ENCODE measurements around the gene GBA3. TPM values are rescaled to one million over a fixed set of nuclear protein-coding genes. Genes with fewer than 3 reads are reported as not detected.

Gene GBA3
- total RNA-seq, 4 donors from 2014 or later, result 0.33 to 0.89 (median 0.77) TPM

DNA sequence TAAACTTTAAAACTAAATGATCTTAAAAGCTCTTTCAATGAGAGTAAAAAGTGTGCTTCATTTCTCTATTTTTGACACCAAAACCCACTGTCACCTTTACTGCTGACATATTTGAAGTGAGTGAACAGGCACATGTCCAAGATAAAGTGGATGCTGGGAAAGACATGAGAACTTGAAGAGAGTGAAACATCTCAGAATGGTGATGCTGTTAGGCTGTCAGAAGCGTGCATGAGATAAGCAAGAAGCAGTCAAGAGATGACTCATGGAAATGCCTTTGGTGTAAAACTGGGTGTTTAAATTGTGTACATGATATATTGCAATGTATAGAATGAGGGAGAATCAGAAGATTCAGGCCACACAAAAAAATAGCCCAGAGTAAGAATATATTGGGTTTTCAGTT is 21.8 kb upstream of the GBA3 start:
- no peak overlapping the region for H3K4me3 ChIP-seq (replicated peaks in 1 of 3)
- H3K9me3 ChIP-seq, result no peaks in the 10 kb centered on the region
- intact Hi-C loops (cut with DNase I), result no loop called here
- no peak overlapping the region for H3K27ac ChIP-seq
- H3K36me3 ChIP-seq, result no peaks in the 10 kb centered on the region
- no peak for DNase-seq
- no peaks in the 10 kb centered on the region for H3K27me3 ChIP-seq
- H3K4me1 ChIP-seq, result peaks cover 7 to 8% of the 10 kb centered on the region in 2 donors
- no peak for TF ChIP-seq POLR2A (IDR thresholded peaks at IDR 0.05)
- TF ChIP-seq, protein P1, sequence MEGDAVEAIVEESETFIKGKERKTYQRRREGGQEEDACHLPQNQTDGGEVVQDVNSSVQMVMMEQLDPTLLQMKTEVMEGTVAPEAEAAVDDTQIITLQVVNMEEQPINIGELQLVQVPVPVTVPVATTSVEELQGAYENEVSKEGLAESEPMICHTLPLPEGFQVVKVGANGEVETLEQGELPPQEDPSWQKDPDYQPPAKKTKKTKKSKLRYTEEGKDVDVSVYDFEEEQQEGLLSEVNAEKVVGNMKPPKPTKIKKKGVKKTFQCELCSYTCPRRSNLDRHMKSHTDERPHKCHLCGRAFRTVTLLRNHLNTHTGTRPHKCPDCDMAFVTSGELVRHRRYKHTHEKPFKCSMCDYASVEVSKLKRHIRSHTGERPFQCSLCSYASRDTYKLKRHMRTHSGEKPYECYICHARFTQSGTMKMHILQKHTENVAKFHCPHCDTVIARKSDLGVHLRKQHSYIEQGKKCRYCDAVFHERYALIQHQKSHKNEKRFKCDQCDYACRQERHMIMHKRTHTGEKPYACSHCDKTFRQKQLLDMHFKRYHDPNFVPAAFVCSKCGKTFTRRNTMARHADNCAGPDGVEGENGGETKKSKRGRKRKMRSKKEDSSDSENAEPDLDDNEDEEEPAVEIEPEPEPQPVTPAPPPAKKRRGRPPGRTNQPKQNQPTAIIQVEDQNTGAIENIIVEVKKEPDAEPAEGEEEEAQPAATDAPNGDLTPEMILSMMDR (IDR thresholded peaks at IDR 0.05), result no peak
- WGBS, 2 donors, result 91 to 92% methylated on average over 1 of the region's 1 CpG

DNA sequence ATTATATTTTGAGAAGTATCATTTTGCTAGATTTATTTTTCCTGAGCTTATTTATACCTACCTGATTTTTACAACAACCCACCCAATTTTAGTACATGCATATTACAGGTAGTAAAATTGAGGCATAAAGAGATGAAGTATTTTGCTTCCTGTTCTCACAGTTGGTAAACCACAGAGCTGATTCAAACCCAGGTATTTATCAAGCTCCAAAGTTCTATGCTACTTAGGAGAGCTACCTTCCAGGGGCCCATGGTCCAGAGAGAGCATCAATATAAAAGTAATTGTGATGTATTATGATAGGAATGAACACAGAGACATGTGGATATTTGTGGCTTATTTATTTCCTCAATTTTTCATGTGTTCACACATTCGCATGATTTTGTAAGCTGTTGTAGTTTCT is 20.2 kb upstream of the GBA3 start:
- no peaks in the 10 kb centered on the region for H3K36me3 ChIP-seq
- H3K27me3 ChIP-seq, result no peaks in the 10 kb centered on the region
- no peaks in the 10 kb centered on the region for H3K9me3 ChIP-seq
- 90 to 97% methylated on average over 1 of the region's 1 CpG for WGBS, 2 donors
- H3K4me1 ChIP-seq, result peaks cover 8 to 15% of the 10 kb centered on the region in 2 donors
- DNase-seq, result no peak
- H3K27ac ChIP-seq, result no peak overlapping the region
- no peak overlapping the region for H3K4me3 ChIP-seq (replicated peaks in 1 of 3)
- no peak for TF ChIP-seq POLR2A (IDR thresholded peaks at IDR 0.05)
- TF ChIP-seq, protein P1 (IDR thresholded peaks at IDR 0.05), result no peak
- intact Hi-C loops (cut with DNase I), result no loop called here

DNA sequence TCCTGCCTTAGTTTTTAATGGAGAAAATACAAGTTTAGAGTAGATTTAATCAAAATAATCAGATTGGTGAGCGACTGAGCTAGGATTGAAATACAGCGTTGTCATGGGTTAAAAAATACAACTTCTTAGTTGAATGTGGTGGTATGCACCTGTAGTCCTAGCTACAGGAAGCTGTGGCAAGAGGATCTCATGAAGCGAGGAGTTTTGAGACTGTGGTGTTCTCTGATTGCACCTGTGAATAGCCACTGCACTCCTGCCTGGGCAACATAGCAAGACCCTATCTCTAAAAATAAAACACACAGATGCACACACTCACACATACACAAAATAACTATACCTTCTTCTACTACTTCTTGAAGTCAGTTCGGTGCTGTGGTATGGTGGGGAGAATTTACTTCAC is 19.8 kb upstream of the GBA3 start:
- Histone ChIP-seq H3K4me1 (peaks cover 8 to 15% of the 10 kb centered on the region in 2 donors), H3K9me3 (no peaks in the 10 kb centered on the region), H3K36me3 (no peaks in the 10 kb centered on the region), H3K27ac (no peak overlapping the region), H3K27me3 (no peaks in the 10 kb centered on the region), H3K4me3 (replicated peaks in 1 of 3) (no peak overlapping the region)
- TF ChIP-seq, protein P1 (IDR thresholded peaks at IDR 0.05), result no peak
- TF ChIP-seq POLR2A (IDR thresholded peaks at IDR 0.05), result no peak
- WGBS, 2 donors, result 81 to 91% methylated on average over 4 of the region's 4 CpGs
- intact Hi-C loops (cut with DNase I), result no loop called here
- no peak for DNase-seq

DNA sequence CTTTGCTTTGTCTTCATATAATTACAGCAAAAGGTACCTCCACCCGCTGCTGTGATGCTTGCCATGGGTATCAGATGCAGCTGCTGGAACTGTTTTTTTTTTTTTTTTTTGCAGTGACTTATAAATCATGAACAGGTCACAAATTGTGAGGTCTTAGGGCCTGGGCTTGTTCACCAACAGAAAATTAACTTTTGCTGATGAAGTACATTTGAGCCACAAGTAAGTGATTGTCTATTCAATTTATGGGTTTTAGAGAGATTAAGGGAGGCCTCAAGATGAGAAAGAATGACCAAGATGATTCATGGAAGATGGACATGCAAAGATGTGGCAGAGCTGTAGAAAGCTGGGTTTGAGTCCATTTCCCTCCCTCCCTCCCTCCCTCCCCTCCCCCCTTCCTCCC is 18.0 kb upstream of the GBA3 start:
- intact Hi-C loops (cut with DNase I), result no loop called here
- peaks cover 12 to 13% of the 10 kb centered on the region in 2 donors for H3K4me1 ChIP-seq

DNA sequence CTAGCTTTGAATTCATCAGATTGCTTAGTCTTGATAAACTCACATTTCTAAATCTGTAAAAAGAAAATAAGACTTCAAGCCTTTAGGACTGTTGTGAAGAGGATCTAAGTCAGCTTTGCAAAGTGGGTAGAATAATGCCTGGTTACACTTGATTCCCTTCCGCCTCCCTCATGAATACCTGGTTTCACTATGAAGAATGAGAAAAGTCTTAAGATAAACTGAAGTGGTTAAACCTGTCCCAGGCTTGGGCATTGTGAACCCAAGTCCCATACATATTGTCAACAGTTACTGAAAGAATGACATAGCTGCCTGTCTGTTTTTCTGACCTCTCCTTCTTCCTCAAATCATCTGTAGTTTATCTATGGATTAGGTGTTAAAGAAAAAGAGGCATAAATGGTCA is 16.7 kb upstream of the GBA3 start:
- no peaks in the 10 kb centered on the region for H3K27me3 ChIP-seq
- H3K36me3 ChIP-seq, result no peaks in the 10 kb centered on the region
- H3K9me3 ChIP-seq, result no peaks in the 10 kb centered on the region
- intact Hi-C loops (cut with DNase I), result no loop called here
- peak overlapping the region in 1 of 3 donors; percentile 31 for H3K27ac ChIP-seq
- WGBS, 2 donors, result 55 to 73% methylated on average over 1 of the region's 1 CpG
- peaks cover 12 to 18% of the 10 kb centered on the region in 2 donors for H3K4me1 ChIP-seq
- TF ChIP-seq POLR2A (IDR thresholded peaks at IDR 0.05), result no peak
- TF ChIP-seq, protein P1 (IDR thresholded peaks at IDR 0.05), result no peak
- peak; percentile 5 to 21 for DNase-seq
- H3K4me3 ChIP-seq (replicated peaks in 1 of 3), result no peak overlapping the region

More for the DNA sequence above, 18.0 kb upstream of the GBA3 start:
- DNase-seq, result no peak
- WGBS, 2 donors, result 95 to 96% methylated on average over 1 of the region's 1 CpG
- no peaks in the 10 kb centered on the region for H3K36me3 ChIP-seq
- H3K4me3 ChIP-seq (replicated peaks in 1 of 3), result no peak overlapping the region
- H3K27me3 ChIP-seq, result no peaks in the 10 kb centered on the region
- H3K9me3 ChIP-seq, result no peaks in the 10 kb centered on the region
- TF ChIP-seq, protein P1 (IDR thresholded peaks at IDR 0.05), result no peak
- TF ChIP-seq POLR2A (IDR thresholded peaks at IDR 0.05), result no peak
- no peak overlapping the region for H3K27ac ChIP-seq

Data from thyroid gland (tissue), 4 donors.